ENCODE measurements around the gene TSHZ3.

- TF ChIP-seq, protein P1, sequence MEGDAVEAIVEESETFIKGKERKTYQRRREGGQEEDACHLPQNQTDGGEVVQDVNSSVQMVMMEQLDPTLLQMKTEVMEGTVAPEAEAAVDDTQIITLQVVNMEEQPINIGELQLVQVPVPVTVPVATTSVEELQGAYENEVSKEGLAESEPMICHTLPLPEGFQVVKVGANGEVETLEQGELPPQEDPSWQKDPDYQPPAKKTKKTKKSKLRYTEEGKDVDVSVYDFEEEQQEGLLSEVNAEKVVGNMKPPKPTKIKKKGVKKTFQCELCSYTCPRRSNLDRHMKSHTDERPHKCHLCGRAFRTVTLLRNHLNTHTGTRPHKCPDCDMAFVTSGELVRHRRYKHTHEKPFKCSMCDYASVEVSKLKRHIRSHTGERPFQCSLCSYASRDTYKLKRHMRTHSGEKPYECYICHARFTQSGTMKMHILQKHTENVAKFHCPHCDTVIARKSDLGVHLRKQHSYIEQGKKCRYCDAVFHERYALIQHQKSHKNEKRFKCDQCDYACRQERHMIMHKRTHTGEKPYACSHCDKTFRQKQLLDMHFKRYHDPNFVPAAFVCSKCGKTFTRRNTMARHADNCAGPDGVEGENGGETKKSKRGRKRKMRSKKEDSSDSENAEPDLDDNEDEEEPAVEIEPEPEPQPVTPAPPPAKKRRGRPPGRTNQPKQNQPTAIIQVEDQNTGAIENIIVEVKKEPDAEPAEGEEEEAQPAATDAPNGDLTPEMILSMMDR (IDR thresholded peaks at IDR 0.05): no peak
- no peak for TF ChIP-seq EP300 (IDR thresholded peaks at IDR 0.05)
- no peak for TF ChIP-seq POLR2A (IDR thresholded peaks at IDR 0.05)
- no peak for TF ChIP-seq POLR2AphosphoS5 (IDR thresholded peaks at IDR 0.05)
These were observed 85.9 kb downstream of the TSHZ3 start for GRCh38 chr19:31263328-31263727.
